GM12878 (cell line): ENCODE results near the gene NUP50.

ENCODE experiments used
- JUND ChIP-seq: IDR thresholded peaks from 2 replicates; pipeline ENCODE4 v1.6.1; 2012; ENCODE audit warnings: low read depth, mild to moderate bottlenecking, low read length, improper control_type of control experiment, moderate library complexity
- KDM1A ChIP-seq: fragments of 200-600 bp; sonication (generic); IDR thresholded peaks from 2 replicates; pipeline ENCODE4 v1.6.1; 2016; ENCODE audit warnings: borderline replicate concordance
- MYC ChIP-seq: IDR thresholded peaks from 2 replicates; pipeline ENCODE4 v1.6.1; 2011; ENCODE audit warnings: mild to moderate bottlenecking, low read length, moderate library complexity, inconsistent platforms; ENCODE audit not compliant: insufficient read depth, insufficient replicate concordance, insufficient read length, severe bottlenecking
- NFXL1 ChIP-seq: fragments of 450-650 bp; IDR thresholded peaks from 2 replicates; pipeline ENCODE4 v1.6.1; 2017; ENCODE audit warnings: antibody characterized with exemption, mild to moderate bottlenecking, borderline replicate concordance
- NR2C2 ChIP-seq: IDR thresholded peaks from 2 replicates; pipeline ENCODE4 v1.6.1; 2011; ENCODE audit warnings: borderline replicate concordance, low read depth; ENCODE audit not compliant: control insufficient read depth, insufficient read length
- POLR2AphosphoS5 ChIP-seq: IDR thresholded peaks from 2 replicates; pipeline ENCODE4 v1.6.1; 2011; ENCODE audit warnings: mild to moderate bottlenecking, low read length, inconsistent platforms
- RBBP5 ChIP-seq: fragments of 200-600 bp; sonication (generic); conservative IDR thresholded peaks from 2 replicates; pipeline ENCODE4 v1.6.1; 2016
- SP1 ChIP-seq: IDR thresholded peaks from one replicate; pipeline ENCODE4 v1.6.1; 2011; ENCODE audit warnings: low read depth, low read length
- TF ChIP-seq, protein P1 (sequence below), 3 experiments: IDR thresholded peaks in 2 of 3; conservative IDR thresholded peaks in 1 of 3; 2 replicates each; pipeline ENCODE4 v1.5.1; 2011; ENCODE audit warnings: low read depth in 3 of 3, low read length in 3 of 3, mild to moderate bottlenecking in 3 of 3, control low read depth in 2 of 3, moderate library complexity in 2 of 3, inconsistent platforms in 1 of 3, mixed read lengths in 1 of 3; ENCODE audit not compliant: control insufficient read depth in 2 of 3, insufficient read depth in 1 of 3; ENCODE audit errors: extremely low read depth in 1 of 3
- TF ChIP-seq, protein P2 (sequence below): IDR thresholded peaks from 2 replicates; pipeline ENCODE4 v1.6.1; 2011; ENCODE audit warnings: low read depth, low read length, improper control_type of control experiment, borderline replicate concordance
- TF ChIP-seq, protein P3 (sequence below): IDR thresholded peaks from 2 replicates; pipeline ENCODE4 v1.6.1; 2012; ENCODE audit warnings: low read depth, low read length, improper control_type of control experiment
- TF ChIP-seq, protein P4 (sequence below): IDR thresholded peaks from 2 replicates; pipeline ENCODE4 v1.6.1; 2011; ENCODE audit warnings: low read depth, mild to moderate bottlenecking, low read length, moderate library complexity, borderline replicate concordance; ENCODE audit errors: extremely low read depth

DNA sequence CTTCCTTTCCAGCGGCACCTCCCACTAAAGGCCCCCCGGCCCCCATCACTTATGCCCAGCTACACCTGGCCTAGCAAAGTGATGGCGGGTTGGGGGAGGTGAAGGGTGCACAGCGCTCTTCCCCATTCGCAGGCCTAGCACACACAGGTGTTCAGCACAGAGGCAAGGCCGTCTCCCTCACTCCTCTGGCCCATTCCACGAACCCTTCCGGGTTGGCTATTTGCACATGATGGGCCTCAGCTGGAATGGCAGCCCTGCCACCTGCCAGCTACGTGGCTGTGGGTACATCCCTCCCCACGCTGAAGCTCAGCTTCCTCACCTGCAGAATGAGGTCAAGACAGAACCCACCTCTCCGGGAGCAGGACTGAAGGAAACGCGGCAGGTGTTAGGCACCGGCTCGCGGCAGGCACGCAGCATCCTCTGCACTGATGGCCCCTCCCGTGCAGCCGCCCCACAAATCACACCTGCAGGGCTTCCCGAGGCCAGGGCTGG, 72.2 kb downstream of the NUP50 start:
- TF ChIP-seq SP1 (no peak), MYC (no peak), KDM1A (no peak), RBBP5 (no peak), POLR2AphosphoS5 (no peak), NR2C2 (no peak), JUND (no peak), NFXL1 (no peak)
- TF ChIP-seq, protein P1, sequence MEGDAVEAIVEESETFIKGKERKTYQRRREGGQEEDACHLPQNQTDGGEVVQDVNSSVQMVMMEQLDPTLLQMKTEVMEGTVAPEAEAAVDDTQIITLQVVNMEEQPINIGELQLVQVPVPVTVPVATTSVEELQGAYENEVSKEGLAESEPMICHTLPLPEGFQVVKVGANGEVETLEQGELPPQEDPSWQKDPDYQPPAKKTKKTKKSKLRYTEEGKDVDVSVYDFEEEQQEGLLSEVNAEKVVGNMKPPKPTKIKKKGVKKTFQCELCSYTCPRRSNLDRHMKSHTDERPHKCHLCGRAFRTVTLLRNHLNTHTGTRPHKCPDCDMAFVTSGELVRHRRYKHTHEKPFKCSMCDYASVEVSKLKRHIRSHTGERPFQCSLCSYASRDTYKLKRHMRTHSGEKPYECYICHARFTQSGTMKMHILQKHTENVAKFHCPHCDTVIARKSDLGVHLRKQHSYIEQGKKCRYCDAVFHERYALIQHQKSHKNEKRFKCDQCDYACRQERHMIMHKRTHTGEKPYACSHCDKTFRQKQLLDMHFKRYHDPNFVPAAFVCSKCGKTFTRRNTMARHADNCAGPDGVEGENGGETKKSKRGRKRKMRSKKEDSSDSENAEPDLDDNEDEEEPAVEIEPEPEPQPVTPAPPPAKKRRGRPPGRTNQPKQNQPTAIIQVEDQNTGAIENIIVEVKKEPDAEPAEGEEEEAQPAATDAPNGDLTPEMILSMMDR (IDR thresholded peaks at IDR 0.05 in 2 of 3, conservative IDR thresholded peaks at IDR 0.05 in 1 of 3; ENCODE audit: control insufficient read depth in 2 of 3, extremely low read depth in 1 of 3, insufficient read depth in 1 of 3, low read depth in 3 of 3, low read length in 3 of 3) = no peak
- TF ChIP-seq, protein P2, sequence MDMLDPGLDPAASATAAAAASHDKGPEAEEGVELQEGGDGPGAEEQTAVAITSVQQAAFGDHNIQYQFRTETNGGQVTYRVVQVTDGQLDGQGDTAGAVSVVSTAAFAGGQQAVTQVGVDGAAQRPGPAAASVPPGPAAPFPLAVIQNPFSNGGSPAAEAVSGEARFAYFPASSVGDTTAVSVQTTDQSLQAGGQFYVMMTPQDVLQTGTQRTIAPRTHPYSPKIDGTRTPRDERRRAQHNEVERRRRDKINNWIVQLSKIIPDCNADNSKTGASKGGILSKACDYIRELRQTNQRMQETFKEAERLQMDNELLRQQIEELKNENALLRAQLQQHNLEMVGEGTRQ = no peak
- TF ChIP-seq, protein P3, sequence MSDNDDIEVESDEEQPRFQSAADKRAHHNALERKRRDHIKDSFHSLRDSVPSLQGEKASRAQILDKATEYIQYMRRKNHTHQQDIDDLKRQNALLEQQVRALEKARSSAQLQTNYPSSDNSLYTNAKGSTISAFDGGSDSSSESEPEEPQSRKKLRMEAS = no peak
- TF ChIP-seq, protein P4, sequence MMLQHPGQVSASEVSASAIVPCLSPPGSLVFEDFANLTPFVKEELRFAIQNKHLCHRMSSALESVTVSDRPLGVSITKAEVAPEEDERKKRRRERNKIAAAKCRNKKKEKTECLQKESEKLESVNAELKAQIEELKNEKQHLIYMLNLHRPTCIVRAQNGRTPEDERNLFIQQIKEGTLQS = no peak
